ENCODE measurements around the gene PARN.
"Not testable (repeated sequence)": the region's sequence is repeated elsewhere in the genome, so short reads cannot be mapped to it uniquely, and the experiment has no call there.

PARN gene

DNA sequence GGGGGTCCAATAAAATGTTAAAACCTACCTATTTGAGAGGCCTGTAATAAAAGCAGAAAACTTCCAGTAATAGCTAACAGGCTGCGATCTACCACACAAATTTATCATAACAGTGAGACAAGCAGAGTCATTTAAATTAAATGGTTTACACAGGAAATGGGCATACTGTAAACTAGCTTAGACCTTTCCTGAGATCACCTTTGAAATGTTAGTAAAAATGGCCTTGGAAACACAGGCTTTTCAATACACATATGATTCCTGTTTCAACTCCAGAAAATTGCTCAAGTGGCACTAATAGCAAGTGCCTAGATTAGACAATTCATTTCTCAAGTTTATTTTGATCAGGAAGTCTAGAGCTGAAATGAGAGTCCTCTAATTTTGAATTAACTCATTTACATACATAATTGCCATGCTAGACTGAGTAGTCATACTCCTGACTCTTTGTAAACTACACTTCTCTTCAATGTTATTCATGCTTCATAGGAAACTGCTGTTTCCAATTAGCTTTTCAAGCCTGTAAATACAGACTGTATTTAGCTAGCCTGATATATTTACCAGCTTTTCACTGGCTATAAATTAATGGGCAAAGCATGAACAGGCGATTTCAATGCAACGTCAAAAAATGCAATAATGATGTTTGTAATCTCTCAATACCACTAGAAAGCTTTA, 43.3 kb downstream of the PARN start:
- Histone ChIP-seq H3K27me3 (replicated peaks; ENCODE audit: insufficient read depth, low read length) (no peaks in the 10 kb centered on the region), H3K4me2 (ENCODE audit: low read depth, low read length) (no peak overlapping the region), H3K79me2 (ENCODE audit: low read length) (no peaks in the 10 kb centered on the region), H3K36me3 (replicated peaks; ENCODE audit: insufficient read depth, low read length) (peaks cover 9% of the 10 kb centered on the region), H3K9ac (ENCODE audit: low read length) (no peak overlapping the region), H4K20me1 (ENCODE audit: insufficient read depth, low read length) (no peaks in the 10 kb centered on the region), H3K4me3 (ENCODE audit: low read length) (no peak overlapping the region), H3K27ac (ENCODE audit: low read length) (no peak overlapping the region), H2AFZ (ENCODE audit: low read length) (no peak overlapping the region), H3K9me2 (replicated peaks; ENCODE audit: insufficient read depth, low read length) (no peaks in the 10 kb centered on the region), H3K9me3 (replicated peaks; ENCODE audit: insufficient read depth, low read length) (no peaks in the 10 kb centered on the region), H3K4me1 (ENCODE audit: low read length) (no peaks in the 10 kb centered on the region), H3F3A (ENCODE audit: insufficient read depth, low read length) (no peaks in the 10 kb centered on the region)
- no peak for DNase-seq
- no peak for TF ChIP-seq EZH2 (optimal IDR thresholded peaks at IDR 0.05; ENCODE audit: low read depth, low read length)
- TF ChIP-seq, protein P1, sequence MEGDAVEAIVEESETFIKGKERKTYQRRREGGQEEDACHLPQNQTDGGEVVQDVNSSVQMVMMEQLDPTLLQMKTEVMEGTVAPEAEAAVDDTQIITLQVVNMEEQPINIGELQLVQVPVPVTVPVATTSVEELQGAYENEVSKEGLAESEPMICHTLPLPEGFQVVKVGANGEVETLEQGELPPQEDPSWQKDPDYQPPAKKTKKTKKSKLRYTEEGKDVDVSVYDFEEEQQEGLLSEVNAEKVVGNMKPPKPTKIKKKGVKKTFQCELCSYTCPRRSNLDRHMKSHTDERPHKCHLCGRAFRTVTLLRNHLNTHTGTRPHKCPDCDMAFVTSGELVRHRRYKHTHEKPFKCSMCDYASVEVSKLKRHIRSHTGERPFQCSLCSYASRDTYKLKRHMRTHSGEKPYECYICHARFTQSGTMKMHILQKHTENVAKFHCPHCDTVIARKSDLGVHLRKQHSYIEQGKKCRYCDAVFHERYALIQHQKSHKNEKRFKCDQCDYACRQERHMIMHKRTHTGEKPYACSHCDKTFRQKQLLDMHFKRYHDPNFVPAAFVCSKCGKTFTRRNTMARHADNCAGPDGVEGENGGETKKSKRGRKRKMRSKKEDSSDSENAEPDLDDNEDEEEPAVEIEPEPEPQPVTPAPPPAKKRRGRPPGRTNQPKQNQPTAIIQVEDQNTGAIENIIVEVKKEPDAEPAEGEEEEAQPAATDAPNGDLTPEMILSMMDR (IDR thresholded peaks at IDR 0.05; ENCODE audit: low read length) = no peak

DNA sequence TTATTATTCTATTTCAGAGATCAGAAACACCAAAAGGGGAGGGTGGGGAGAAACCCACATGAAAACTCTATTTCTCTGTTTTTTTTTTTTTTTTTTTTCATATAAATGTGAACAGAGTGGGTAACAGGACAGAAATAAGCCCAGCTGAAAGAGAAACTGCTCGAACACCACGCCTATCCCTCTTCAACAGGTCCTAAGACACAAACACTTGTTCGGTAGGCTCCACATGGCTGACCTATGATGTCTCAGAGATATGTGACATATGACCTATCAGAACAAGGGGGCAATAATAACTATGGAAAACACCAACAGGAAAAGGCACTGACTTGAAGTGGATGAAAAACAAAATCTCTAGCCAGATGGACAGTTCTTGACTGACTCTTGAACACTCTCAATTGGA, 44.8 kb downstream of the PARN start:
- H3K79me2 ChIP-seq (ENCODE audit: low read length) = no peaks in the 10 kb centered on the region
- H3K4me2 ChIP-seq (ENCODE audit: low read depth, low read length) = no peak overlapping the region
- H4K20me1 ChIP-seq (ENCODE audit: insufficient read depth, low read length) = no peaks in the 10 kb centered on the region
- H3K27ac ChIP-seq (ENCODE audit: low read length) = no peak overlapping the region
- H3K27me3 ChIP-seq (replicated peaks; ENCODE audit: insufficient read depth, low read length) = no peaks in the 10 kb centered on the region
- DNase-seq = no peak
- no peaks in the 10 kb centered on the region for H3F3A ChIP-seq (ENCODE audit: insufficient read depth, low read length)
- TF ChIP-seq, protein P1 (IDR thresholded peaks at IDR 0.05; ENCODE audit: low read length) = no peak
- TF ChIP-seq EZH2phosphoT487 (IDR thresholded peaks at IDR 0.05; ENCODE audit: low read length) (no peak), EZH2 (optimal IDR thresholded peaks at IDR 0.05; ENCODE audit: low read depth, low read length) (no peak)
- no peak overlapping the region for H3K9ac ChIP-seq (ENCODE audit: low read length)
- no peaks in the 10 kb centered on the region for H3K9me2 ChIP-seq (replicated peaks; ENCODE audit: insufficient read depth, low read length)
- H2AFZ ChIP-seq (ENCODE audit: low read length) = no peak overlapping the region
- no peaks in the 10 kb centered on the region for H3K4me1 ChIP-seq (ENCODE audit: low read length)
- H3K36me3 ChIP-seq (replicated peaks; ENCODE audit: insufficient read depth, low read length) = peaks cover 9% of the 10 kb centered on the region
- H3K9me3 ChIP-seq (replicated peaks; ENCODE audit: insufficient read depth, low read length) = no peaks in the 10 kb centered on the region
- H3K4me3 ChIP-seq (ENCODE audit: low read length) = no peak overlapping the region

DNA sequence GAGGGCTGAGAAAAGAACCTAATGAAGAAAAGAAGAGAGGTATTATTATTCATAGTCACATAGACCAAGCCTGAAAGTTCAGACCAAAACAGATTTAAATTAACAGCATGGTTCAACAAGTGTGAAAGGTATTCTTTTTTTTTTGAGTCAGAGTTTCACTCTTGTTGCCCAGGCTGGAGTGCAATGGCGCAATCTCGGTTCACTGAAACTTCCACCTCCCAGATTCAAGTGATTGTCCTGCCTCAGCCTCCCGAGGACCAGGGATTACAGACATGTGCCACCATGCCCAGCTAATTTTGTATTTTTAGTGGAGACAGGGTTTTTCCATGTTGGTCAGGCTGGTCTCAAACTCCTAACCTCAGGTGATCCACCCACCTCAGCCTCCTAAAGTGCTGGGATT, 49.1 kb downstream of the PARN start:
- not testable (repeated sequence) for DNase-seq; H3K9me2 ChIP-seq (replicated peaks; ENCODE audit: insufficient read depth, low read length); H3K36me3 ChIP-seq (replicated peaks; ENCODE audit: insufficient read depth, low read length)

DNA sequence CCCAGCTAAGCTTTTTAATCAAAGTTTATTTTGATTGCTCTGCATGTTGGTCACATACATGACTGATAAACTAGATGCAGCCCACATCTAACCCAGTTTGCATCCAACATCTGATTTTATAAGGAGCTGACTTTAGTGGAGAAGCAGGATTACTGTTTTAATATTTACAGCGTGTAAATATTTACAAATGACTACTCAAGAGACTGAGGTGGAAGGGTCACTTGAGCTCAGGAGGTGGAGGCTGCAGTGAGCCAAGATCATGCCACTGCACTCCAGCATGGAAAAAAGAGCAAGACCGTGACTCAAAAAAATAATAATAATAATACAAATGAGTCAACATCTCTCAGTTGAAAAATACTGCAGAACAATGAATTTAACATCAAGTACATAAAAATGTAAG, 50.8 kb downstream of the PARN start:
- H3K27ac ChIP-seq (ENCODE audit: low read length) = no peak overlapping the region
- no peak overlapping the region for H3K4me2 ChIP-seq (ENCODE audit: low read depth, low read length)
- no peaks in the 10 kb centered on the region for H3K79me2 ChIP-seq (ENCODE audit: low read length)
- H3K9me3 ChIP-seq (replicated peaks; ENCODE audit: insufficient read depth, low read length) = no peaks in the 10 kb centered on the region
- H2AFZ ChIP-seq (ENCODE audit: low read length) = no peak overlapping the region
- H3K4me1 ChIP-seq (ENCODE audit: low read length) = no peaks in the 10 kb centered on the region
- TF ChIP-seq, protein P1 (IDR thresholded peaks at IDR 0.05; ENCODE audit: low read length) = no peak
- TF ChIP-seq EZH2phosphoT487 (IDR thresholded peaks at IDR 0.05; ENCODE audit: low read length) = no peak
- no peak for TF ChIP-seq EZH2 (optimal IDR thresholded peaks at IDR 0.05; ENCODE audit: low read depth, low read length)
- no peaks in the 10 kb centered on the region for H3K27me3 ChIP-seq (replicated peaks; ENCODE audit: insufficient read depth, low read length)
- H3F3A ChIP-seq (ENCODE audit: insufficient read depth, low read length) = no peaks in the 10 kb centered on the region
- H3K36me3 ChIP-seq (replicated peaks; ENCODE audit: insufficient read depth, low read length) = peaks cover 6% of the 10 kb centered on the region
- no peaks in the 10 kb centered on the region for H4K20me1 ChIP-seq (ENCODE audit: insufficient read depth, low read length)
- no peaks in the 10 kb centered on the region for H3K9me2 ChIP-seq (replicated peaks; ENCODE audit: insufficient read depth, low read length)
- DNase-seq = no peak
- no peak overlapping the region for H3K9ac ChIP-seq (ENCODE audit: low read length)
- H3K4me3 ChIP-seq (ENCODE audit: low read length) = no peak overlapping the region

More for the DNA sequence above, 49.1 kb downstream of the PARN start:
- H3K27ac ChIP-seq (ENCODE audit: low read length); H3K79me2 ChIP-seq (ENCODE audit: low read length); H3F3A ChIP-seq (ENCODE audit: insufficient read depth, low read length); H3K4me1 ChIP-seq (ENCODE audit: low read length); H3K9ac ChIP-seq (ENCODE audit: low read length); H4K20me1 ChIP-seq (ENCODE audit: insufficient read depth, low read length); H3K27me3 ChIP-seq (replicated peaks; ENCODE audit: insufficient read depth, low read length); H2AFZ ChIP-seq (ENCODE audit: low read length); H3K4me3 ChIP-seq (ENCODE audit: low read length); H3K9me3 ChIP-seq (replicated peaks; ENCODE audit: insufficient read depth, low read length); H3K4me2 ChIP-seq (ENCODE audit: low read depth, low read length): not testable (repeated sequence)

All from MM.1S (cell line).